Activated CD4-positive, alpha-beta T cell treated with anti-CD3 and anti-CD28 coated beads for 24 hours (primary cell): ENCODE results near the gene MTARC1.

Experiments
- DNase-seq, 2 donors: peaks; one replicate each; pipeline ENCODE4 v3.0.0-alpha.2; 2020; ENCODE audit warnings: low read depth in 2 of 2

MTARC1 gene

DNA sequence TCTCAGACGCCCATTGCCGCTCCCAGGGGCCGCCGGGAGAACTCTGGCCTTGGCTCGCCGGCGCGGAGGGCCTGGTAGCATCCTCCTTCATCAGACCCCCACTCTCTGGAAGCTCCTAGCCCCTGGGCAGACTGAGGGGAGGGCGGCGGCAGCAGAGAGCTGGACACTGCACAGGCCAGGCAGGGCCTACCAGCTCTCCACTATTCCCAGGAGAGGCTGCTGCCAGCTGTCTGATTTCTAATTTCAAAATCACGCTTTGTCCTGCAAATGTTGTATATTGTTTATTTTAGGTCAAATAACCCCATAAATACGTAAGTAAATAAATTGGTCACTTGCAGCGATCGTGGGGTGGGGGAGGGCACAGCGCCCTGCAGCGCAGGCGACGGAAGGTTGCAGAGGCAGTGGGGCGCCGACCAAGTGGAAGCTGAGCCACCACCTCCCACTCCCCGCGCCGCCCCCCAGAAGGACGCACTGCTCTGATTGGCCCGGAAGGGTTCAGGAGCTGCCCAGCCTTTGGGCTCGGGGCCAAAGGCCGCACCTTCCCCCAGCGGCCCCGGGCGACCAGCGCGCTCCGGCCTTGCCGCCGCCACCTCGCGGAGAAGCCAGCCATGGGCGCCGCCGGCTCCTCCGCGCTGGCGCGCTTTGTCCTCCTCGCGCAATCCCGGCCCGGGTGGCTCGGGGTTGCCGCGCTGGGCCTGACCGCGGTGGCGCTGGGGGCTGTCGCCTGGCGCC, at the start of gene MTARC1:
MTARC1 (plus strand) TSS at position 577 of the 732 bp plus-strand sequence; CDS start at position 609, 32 bp downstream.
- no peak for DNase-seq

DNA sequence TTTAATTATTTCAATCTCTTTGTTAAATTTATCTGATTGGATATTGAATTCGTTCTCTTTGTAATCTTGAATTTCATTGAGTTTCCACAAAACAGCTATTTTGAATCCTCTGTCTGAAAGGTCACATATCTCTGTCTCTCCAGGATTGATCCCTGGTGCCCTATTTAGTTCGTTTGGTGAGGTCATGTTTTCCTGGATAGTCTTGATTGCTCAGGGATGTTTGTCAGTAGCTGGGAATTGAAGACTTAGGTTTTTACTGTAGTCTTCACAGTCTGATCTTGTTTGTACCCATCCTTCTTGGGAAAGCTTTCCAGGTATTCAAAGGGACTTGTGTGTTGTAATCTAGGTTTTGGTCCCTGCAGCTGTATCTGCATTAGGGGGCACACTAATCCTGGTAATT, 45.4 kb upstream of the MTARC1 start:
- DNase-seq, result no peak

DNA sequence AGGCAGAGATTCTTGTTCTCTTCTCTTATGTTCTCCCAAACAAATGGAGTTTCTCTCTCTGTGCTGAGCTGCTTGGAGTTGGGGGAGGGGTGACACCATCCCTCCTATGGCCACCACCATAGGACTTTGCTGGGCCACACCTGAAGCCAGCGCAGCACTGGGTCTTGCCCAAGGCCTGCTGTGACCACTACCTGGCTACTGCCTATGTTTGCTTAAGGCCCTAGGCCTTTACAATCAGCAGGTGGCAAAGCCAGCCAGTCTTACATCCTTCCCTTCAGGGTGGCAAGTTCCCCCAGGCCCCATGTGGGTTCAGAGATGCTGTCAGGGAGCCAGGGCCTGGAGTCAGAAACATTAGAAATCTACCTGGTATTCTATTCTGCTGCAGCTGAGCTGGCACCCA, 44.9 kb upstream of the MTARC1 start:
- no peak for DNase-seq

DNA sequence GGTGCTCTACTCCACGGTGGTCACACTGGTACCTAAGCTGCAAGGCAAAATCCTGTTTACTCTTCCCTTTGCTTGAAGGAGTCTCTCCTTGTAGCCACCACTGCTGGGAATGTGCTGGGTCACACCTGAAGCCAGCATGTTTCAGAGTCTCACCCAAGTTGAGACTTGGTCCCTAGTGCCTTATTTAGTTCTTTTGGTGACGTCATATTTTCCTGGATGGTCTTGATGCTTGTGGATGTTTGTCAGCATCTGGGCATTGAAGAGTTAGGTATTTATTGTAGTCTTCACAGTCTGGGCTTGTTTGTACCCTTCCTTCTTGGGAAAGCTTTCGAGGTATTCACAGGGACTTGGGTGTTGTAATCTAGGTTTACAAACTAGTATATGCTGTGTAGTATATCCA, 44.2 kb upstream of the MTARC1 start:
- DNase-seq, result no peak

DNA sequence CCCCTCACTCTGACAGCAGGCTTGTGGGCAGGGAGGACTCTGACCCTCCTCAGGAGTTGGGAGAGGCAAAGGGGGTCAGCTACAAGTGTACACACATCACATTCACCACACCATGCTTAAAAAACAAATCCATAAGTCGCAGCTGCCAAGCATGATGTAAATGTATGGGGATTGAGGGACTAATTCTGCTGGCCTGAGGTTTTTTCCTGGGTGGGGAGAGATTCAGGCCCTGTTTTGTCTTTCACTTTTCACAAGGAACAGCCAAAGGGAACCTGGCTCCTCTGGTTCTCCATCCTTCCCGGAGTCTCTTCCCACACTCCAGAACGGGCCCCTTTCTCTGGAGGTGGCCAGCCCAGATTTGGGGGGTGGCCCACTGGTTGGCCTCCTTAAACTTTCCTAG, 39.9 kb upstream of the MTARC1 start:
- DNase-seq, result no peak

DNA sequence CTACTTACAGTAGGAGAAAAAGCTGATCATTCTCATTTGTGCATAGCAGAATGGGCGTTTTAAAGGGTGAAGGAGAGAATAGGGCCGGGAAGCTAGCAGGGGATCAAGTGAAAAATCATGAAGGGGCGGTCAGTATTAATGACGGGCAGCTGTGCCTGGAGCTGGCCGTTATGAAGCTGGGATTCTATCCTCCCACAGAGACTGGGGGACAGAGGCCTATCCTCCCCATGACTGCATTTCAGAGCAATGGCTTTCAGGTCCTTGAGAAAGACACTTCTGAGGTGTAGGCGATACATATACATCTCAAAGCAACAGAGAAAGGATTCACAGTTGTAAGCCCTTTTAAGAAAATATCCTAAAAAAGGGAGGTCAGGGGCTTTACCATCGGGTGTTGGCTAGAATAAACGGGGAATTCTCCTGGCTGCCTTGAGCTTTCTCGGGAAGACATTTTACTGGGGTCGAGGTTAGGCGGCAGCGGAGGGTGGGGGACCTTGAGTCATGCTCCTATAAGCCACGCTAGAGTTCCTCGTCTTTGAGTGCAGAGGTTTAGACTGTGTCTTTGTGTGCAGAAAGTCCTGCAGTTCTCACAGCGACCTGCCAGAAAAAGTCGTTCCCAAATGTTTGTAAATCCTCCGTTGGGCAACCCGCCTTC, 39.1 kb upstream of the MTARC1 start:
- DNase-seq, result no peak

DNA sequence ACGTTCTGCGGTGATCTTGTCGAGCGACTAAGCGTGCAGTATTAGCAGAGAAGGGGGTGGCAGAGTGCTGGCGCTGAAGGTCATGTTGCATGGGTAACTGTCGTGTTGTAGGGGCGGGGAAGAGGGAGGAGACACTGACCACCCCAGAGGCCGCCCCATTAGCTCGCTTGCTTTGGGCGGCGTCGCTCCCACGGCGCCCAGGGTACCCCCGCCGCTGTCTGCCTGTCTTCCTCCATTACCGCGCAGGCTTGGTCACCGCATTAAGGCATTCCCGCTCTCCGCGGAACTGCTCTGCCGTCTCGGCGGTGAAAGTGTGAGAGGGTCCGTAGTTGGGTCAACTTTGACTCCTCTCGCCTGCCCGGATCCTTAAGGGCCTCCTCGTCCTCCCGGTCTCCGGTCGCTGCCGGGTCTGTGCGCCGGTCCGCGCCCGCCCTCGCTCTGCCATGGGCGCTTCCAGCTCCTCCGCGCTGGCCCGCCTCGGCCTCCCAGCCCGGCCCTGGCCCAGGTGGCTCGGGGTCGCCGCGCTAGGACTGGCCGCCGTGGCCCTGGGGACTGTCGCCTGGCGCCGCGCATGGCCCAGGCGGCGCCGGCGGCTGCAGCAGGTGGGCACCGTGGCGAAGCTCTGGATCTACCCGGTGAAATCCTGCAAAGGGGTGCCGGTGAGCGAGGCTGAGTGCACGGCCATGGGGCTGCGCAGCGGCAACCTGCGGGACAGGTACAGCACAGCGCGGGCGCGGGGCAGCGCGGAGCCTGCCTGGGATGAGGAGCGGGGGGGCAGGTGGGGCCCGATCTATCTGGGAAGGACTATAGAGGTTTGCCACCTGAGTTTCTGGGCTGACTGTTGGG, 38.4 kb upstream of the MTARC1 start, which contains the start of gene MTARC2:
MTARC2 (plus strand) TSS at position 234 of the 846 bp plus-strand sequence; CDS start at position 444, 210 bp downstream.
- DNase-seq, result no peak

DNA sequence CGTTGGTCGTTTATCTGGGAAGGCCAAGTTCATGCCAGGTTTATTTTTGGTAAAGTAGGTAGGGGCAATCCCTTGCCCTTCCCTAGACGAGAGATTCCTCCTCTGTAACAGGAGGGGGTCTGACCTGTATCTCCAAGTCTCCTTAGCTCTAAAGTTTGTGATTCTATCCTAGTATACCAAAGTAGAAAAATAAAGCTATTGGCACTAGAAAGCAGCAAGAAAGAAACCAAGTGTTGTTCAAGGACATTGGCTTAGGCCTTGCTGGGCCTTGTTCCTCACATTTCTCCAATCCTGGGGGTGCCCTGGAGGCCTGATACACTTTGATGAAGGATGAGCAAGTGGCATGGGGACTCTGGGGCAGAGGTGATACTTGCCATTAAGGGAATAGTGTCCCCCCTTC, 37.8 kb upstream of the MTARC1 start:
- DNase-seq, result no peak

DNA sequence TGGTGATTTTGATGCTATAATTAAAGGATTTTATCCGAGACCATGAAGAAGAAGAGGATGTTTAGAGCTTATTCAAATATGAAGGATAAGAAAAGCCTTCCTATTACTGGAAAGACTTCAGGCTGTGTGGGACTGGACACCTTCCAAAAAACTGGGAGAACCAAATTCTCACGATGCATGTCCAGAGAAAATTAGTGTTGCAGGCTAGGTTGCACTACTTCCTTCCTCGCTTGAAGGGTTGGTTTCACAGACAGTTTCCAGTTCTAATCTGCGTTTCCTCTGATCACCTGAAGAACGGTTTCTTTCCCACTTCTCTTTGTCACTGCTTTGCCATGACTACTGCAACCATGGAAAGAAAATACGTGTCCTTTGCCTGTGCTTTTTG, 36.6 kb upstream of the MTARC1 start:
- DNase-seq, result no peak

DNA sequence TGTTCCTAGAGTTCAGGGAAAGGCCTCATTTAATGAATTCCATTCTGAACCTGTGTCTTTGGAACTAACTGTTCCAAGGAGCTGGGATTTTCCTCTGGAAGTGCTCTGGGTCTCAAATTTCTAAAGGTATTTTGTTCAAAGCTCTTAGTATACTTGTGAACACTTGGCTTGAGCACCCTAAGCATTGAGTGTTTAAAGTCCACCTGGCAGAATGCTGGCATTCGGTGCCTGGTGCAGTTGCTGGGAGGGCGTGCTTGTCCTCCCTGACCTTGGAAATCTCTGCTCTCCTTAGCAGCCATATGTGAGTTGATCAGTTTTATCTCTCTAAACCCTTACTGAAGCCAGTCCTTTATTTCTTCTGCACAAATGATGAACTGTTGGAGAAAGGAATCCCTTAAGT, 35.6 kb upstream of the MTARC1 start:
- DNase-seq, result no peak

DNA sequence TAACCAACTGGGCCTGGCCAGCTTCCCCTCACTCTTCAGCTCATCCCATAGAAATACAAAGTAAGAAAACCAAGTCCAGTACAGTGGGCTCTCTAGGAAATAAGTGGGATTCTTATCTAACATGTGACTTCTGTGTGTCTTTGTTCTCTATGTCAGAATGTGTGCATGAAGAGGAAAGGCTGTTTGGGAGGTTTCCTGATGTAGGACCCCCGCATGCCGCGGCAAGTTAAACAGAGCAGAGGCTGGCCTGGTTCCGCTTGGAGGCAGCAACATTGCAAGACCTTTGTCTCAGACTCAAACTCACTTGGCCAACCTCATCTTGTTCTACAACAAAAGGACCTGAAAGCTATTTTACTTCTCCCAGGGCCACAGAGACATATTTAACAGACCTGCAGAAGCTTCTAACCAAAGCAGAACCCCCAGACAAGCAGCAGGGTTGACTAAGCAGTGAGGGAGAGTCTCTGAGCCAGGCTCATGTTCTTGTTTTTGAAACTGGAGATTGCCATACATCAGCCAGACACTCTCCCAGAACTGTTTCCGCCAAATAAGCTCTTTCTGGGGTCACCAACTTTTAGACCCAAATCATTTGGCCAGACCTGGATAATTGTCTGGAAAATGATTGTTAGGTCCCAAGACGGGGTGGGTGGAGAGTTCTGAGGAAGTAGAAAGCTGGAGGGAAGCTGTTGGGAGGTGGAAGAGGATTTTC, 32.3 kb upstream of the MTARC1 start:
- no peak for DNase-seq

DNA sequence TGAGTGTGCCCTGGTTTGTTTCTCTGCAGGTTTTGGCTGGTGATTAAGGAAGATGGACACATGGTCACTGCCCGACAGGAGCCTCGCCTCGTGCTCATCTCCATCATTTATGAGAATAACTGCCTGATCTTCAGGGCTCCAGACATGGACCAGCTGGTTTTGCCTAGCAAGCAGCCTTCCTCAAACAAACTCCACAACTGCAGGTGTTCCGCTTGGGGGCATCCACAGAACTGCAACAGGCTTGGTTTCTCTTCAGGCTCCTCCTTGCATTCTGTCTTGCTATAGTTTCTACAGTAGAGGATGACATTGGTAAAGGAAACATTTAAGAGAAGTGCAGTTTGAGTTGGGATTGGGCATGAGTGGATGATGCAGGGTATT, 31.8 kb upstream of the MTARC1 start:
- no peak for DNase-seq

DNA sequence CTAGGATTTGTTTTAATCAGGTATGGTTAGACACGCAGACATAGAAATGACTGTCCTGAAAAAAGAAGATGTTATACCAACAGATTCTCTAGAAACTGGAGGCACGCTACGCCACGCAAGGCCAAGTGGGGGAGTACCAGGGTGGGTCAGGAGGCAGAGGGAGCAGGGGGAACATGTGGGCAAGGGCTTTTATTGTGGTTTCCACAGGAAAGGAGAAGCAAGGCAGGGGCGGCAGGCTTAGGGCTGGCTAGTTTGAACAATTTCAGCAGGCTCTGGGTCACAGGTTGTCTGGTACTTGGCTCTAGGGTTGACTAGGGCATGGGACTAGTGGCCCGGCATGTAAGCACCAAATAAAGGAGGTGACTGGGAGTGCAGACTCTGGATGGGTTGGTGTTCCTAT, 31.4 kb upstream of the MTARC1 start:
- no peak for DNase-seq

DNA sequence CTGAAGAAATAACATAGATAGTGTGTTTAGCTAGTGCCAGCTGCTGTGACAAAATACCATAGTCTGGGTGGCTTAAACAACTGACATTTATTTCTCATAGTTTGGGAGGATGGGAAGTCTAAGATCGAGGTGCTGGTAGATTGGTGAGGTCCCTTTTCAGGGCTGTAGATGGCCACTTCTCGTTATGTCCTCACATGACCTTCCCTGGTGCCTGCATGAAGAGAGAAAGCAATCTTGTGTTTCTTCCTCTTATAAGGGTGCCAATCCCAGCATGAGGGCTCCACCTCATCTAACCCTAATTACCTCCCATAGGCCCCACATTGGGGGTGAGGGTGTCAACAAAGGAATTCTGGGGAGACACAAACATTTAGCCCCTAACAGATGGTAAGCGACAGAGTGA, 29.3 kb upstream of the MTARC1 start:
- DNase-seq, result no peak

DNA sequence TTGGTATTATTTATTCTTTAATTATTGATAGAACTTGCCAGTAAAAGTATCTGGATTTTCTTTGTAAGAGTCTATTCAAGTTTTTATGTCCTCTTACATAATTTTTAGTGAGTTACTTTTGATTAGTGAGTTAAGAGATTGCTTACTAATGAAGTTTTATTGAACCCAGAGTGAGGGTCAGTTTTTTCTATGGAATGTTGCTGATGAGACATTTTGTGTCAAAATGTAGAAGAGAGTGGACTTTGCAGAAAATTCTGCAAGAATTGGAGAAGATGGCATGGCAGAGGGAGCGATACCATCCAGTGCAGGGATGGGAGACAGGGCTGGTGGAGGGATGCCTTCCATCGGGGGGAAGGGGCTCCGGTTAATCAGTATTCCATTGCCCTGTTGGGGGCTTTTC, 27.6 kb upstream of the MTARC1 start:
- no peak for DNase-seq

DNA sequence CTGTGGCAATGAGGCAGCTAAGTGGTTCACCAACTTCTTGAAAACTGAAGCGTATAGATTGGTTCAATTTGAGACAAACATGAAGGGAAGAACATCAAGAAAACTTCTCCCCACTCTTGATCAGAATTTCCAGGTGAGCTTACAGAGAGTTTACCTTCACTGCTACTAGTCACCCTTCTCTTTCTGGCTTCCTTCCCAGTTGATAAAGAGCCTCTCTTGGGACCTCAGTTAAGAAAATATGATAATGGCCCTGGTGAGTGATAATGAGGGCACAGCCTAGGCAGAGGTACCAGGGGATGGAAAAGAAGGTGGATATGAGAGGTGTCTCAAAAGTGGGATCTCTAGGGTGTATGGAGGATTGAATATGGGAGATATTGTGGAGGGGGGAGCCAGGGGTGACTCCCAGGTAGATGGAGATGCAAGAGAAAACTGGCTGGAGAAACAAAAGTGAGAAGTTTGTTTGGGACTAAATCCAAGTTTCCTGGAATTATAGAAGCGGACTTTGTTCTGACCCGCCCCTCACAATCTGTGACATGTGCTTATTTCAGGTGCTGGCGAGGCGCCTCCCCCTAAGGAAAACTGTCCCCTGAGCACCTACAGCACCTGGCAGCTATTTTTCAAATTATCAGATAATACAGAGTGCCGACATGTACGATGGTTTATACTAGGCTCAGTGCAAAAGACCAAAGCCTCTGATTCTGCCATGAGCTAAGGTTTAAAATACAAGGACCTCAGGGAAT, 24.9 kb upstream of the MTARC1 start:
- no peak for DNase-seq

DNA sequence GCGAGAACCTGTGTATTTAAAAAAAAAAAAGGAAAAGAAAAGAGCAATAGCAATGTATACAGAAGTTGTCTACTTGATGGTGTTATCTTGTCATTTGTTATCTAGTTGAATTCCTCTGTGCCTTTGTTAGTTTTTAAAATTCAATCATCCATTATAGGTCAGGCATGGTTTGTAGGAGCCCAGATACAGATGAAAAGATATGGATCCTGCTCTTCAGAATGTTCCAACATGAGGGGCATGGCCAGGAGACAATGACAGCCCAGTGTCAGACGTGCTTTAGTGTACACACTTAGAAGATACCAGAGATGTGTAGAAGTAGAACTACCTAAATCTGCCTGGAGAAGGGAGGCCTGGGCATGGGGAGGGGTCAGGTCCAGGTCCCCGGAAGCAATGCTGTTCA, 22.0 kb upstream of the MTARC1 start:
- DNase-seq, result no peak

DNA sequence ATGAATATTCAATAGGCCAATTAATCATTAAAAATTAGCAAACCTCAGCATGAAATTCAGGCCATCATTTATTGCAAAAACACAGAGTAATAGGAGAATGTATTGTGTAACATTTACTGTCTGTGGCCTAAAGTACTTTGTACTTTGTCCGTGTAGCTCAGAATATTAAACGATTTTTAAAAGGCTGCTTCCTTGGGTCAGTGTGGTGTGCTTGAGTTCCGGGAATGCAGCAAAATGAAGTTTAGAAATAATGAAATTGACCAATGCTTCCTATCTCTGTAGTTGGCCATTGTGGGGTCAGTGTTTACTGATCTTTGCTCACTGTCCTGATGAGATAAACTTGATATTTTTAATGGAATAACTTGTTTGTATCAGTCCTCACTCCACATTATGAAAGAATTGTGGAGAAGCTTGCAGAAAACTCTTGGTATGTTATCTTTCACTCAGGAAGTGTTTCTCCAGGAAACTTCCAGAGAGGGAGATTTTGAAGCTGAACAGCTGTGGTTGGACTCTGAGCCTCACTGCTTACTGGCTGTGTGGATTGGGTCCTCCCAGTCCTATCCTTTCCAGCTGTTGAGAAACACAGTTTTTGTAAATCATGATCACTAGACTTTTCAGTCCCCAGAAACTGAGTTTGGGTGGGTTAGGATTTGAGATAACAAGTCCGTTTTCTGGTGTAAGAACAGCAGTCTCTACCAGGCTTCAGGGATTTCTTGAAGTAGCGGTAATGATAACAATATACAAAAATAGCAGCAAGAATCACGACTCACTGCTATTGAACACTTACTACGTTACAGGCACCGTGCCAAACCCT, 19.2 kb upstream of the MTARC1 start:
- no peak for DNase-seq

DNA sequence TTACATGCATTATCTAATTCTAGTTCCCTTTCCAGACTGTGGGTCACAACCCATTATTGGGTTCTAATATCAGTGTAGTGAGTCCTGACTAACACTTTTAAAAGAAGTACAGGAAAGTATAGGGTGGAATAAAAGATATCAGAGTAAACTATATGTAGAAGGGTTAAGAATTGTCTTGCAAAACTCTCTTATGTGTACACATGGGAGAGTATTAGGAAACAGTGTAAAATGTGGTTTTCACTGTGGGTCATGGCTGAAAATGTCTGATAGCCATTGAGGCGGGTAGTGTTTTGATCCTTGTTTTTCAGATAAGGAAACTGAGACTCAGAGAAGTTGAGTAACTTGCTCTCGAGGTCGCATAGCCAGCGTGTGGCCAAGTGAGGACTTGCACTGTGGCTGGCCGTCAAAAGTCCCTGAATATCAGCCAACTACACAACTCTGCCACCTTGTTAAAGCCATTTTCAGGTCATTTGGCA, 18.5 kb upstream of the MTARC1 start:
- no peak for DNase-seq

DNA sequence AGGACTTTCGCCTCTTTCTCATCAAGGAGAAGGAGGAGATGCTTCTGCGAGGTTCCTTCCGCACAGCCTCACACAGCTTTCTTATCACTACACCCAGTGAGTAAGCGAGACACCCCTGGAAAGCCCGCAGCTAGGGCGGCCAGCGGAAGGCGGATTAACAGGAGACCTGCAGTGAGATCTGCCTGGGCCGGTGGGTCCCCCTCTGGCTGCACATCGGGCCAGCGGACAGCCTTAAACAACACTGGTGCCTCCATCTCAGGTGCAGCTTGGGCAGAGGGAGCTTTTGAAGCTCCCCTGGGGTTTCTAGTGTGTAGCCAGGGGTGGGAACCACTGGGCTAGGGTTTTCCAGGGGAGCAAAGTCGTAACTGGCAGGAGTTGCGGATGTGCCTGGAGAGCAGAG, 17.5 kb upstream of the MTARC1 start:
- no peak for DNase-seq
